Mesenchymal stem cell (in vitro differentiated cells and primary cell): Measurements from ENCODE around the gene RBM12.

Experiments used
- DNase-seq: peaks from one replicate; pipeline ENCODE4 v3.0.0-alpha.2; 2013
- H2AFZ ChIP-seq: one replicate; pipeline ENCODE4 v1.6.1; 2013; ENCODE audit warnings: low read depth, mild to moderate bottlenecking, control low read depth, inconsistent platforms, low read length, moderate library complexity
- H2AK5ac ChIP-seq: 2 replicates; pipeline ENCODE4 v1.6.1; 2013; ENCODE audit warnings: low read length, moderate library complexity, mild to moderate bottlenecking, inconsistent platforms; ENCODE audit not compliant: severe bottlenecking
- H2BK120ac ChIP-seq: one replicate; pipeline ENCODE4 v1.6.1; 2013; ENCODE audit warnings: low read depth, mild to moderate bottlenecking, inconsistent platforms, low read length, moderate library complexity
- H2BK12ac ChIP-seq, 2 experiments: one replicate each; pipeline ENCODE4 v1.6.1; 2013; ENCODE audit warnings: inconsistent platforms in 2 of 2, low read length in 2 of 2, mild to moderate bottlenecking in 2 of 2, moderate library complexity in 2 of 2, control low read depth in 1 of 2
- H2BK15ac ChIP-seq: one replicate; pipeline ENCODE4 v1.6.1; 2013; ENCODE audit warnings: mild to moderate bottlenecking, low read depth, inconsistent platforms; ENCODE audit not compliant: poor library complexity, severe bottlenecking
- H2BK5ac ChIP-seq: 2 replicates; pipeline ENCODE4 v1.6.1; 2013; ENCODE audit warnings: low read depth, mild to moderate bottlenecking, low read length, control low read depth, inconsistent platforms; ENCODE audit not compliant: poor library complexity, severe bottlenecking
- H3K14ac ChIP-seq, 2 experiments: one replicate each; pipeline ENCODE4 v1.6.1; 2013; ENCODE audit warnings: inconsistent platforms in 2 of 2, low read length in 2 of 2, control low read depth in 1 of 2, mild to moderate bottlenecking in 1 of 2, moderate library complexity in 1 of 2
- H3K18ac ChIP-seq, 2 experiments: one replicate each; pipeline ENCODE4 v1.6.1; 2013; ENCODE audit warnings: inconsistent platforms in 2 of 2, low read length in 2 of 2, control low read depth in 1 of 2, low read depth in 1 of 2, mild to moderate bottlenecking in 1 of 2
- H3K23ac ChIP-seq, 2 experiments: one replicate each; pipeline ENCODE4 v1.6.1; 2013; ENCODE audit warnings: inconsistent platforms in 2 of 2, low read length in 2 of 2, mild to moderate bottlenecking in 2 of 2, moderate library complexity in 2 of 2, control low read depth in 1 of 2
- H3K27ac ChIP-seq: 2 replicates; pipeline ENCODE4 v1.5.1; 2013; ENCODE audit warnings: mild to moderate bottlenecking, moderate library complexity, low read length, control low read depth, inconsistent platforms; ENCODE audit not compliant: poor library complexity, severe bottlenecking
- H3K27me3 ChIP-seq, 2 experiments: 2 replicates each; pipeline versions ENCODE4 v1.6.1 to v1.7.0; 2013; ENCODE audit warnings: low read length in 2 of 2, mild to moderate bottlenecking in 2 of 2, moderate library complexity in 2 of 2, control low read depth in 1 of 2, inconsistent platforms in 1 of 2; ENCODE audit not compliant: control insufficient read depth in 1 of 2, insufficient read depth in 1 of 2
- H3K36me3 ChIP-seq, 2 experiments: 2 replicates each; pipeline versions ENCODE4 v1.6.1 to v1.7.0; 2013; ENCODE audit warnings: low read length in 2 of 2, control low read depth in 1 of 2, inconsistent platforms in 1 of 2, low read depth in 1 of 2, mild to moderate bottlenecking in 1 of 2; ENCODE audit not compliant: insufficient read depth in 2 of 2, control insufficient read depth in 1 of 2
- H3K4ac ChIP-seq, 2 experiments: one replicate each; pipeline ENCODE4 v1.6.1; 2013; ENCODE audit warnings: inconsistent platforms in 2 of 2, low read length in 2 of 2, mild to moderate bottlenecking in 2 of 2, moderate library complexity in 2 of 2, control low read depth in 1 of 2, low read depth in 1 of 2
- H3K4me1 ChIP-seq: 2 replicates; pipeline ENCODE4 v1.6.1; 2013; ENCODE audit warnings: low read depth, low read length, control low read depth; ENCODE audit not compliant: control insufficient read depth, insufficient read depth
- H3K4me2 ChIP-seq: 2 replicates; pipeline ENCODE4 v1.6.1; 2013; ENCODE audit warnings: low read length, mild to moderate bottlenecking, inconsistent platforms; ENCODE audit not compliant: poor library complexity, severe bottlenecking
- H3K4me3 ChIP-seq, 2 experiments: 2 replicates each; pipeline versions ENCODE4 v1.5.1 to v1.7.0; 2013; ENCODE audit warnings: low read length in 2 of 2, mild to moderate bottlenecking in 2 of 2, control low read depth in 1 of 2, low read depth in 1 of 2; ENCODE audit not compliant: insufficient read depth in 1 of 2
- H3K79me1 ChIP-seq: replicated peaks from 2 replicates; pipeline ENCODE4 v1.6.1; 2013; ENCODE audit warnings: mild to moderate bottlenecking, control low read depth, low read length, inconsistent platforms; ENCODE audit not compliant: poor library complexity, severe bottlenecking
- H3K9ac ChIP-seq: 2 replicates; pipeline ENCODE4 v1.7.0; 2013; ENCODE audit warnings: mild to moderate bottlenecking, low read length, moderate library complexity
- H3K9me3 ChIP-seq: 2 replicates; pipeline ENCODE4 v1.7.0; 2013; ENCODE audit warnings: mild to moderate bottlenecking, low read length; ENCODE audit not compliant: control insufficient read depth
- H4K8ac ChIP-seq: one replicate; pipeline ENCODE4 v1.6.1; 2013; ENCODE audit warnings: inconsistent platforms, mild to moderate bottlenecking, low read length, moderate library complexity
- H4K91ac ChIP-seq: one replicate; pipeline ENCODE4 v1.6.1; 2013; ENCODE audit warnings: mild to moderate bottlenecking, low read length, inconsistent platforms
- WGBS: methylation state at CpG from one replicate; pipeline ENCODE4 v1.1.7; 2013; ENCODE audit warnings: mixed read lengths; 5-methylcytosine and 5-hydroxymethylcytosine counted together

The RBM12 gene

DNA sequence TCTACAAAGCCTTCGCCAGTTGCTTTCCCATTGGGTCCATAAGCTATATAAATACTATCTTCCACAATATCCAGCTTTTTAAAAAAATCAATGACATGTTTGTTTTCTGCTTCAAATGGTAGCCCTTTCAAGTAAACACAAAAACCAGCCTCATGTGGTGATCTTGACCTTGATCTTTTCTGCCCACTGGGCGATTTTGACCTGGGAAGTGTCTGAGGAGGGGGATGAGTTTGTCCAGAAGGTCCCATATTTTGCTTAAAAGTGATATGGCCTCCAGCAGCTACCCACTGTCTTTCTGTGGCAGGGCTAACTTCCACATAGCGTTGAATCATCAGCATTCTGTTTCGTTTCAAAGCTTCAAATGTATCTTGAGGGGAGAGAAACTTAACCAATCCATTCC, 10.8 kb downstream of the RBM12 start:
- Histone ChIP-seq H2BK120ac (no peak overlapping the region), H3K36me3 (peaks cover 22 to 47% of the 10 kb centered on the region in 2 experiments), H3K4me2 (no peak overlapping the region), H3K14ac (no peak overlapping the region), H4K8ac (no peak overlapping the region), H2BK15ac (no peak overlapping the region), H2AK5ac (no peak overlapping the region), H3K27ac (no peak overlapping the region), H2BK12ac (no peak overlapping the region), H3K18ac (no peak overlapping the region), H4K91ac (no peak overlapping the region), H3K4ac (no peak overlapping the region), H3K9ac (no peak overlapping the region), H3K23ac (no peak overlapping the region), H3K9me3 (no peaks in the 10 kb centered on the region), H3K27me3 (no peaks in the 10 kb centered on the region), H2AFZ (no peak overlapping the region), H3K79me1 (no peaks in the 10 kb centered on the region), H3K4me3 (no peak overlapping the region), H3K4me1 (peaks cover 4% of the 10 kb centered on the region), H2BK5ac (no peak overlapping the region)
- 94% methylated on average over 4 of the region's 4 CpGs for WGBS
- DNase-seq: no peak

GRCh38 chr20:35653430-35653734, 11.3 kb downstream of the RBM12 start:
- no peak overlapping the region for H2BK15ac ChIP-seq
- no peak overlapping the region for H4K8ac ChIP-seq
- no peak overlapping the region for H3K9ac ChIP-seq
- no peaks in the 10 kb centered on the region for H3K9me3 ChIP-seq
- no peak overlapping the region for H2AK5ac ChIP-seq
- H3K27ac ChIP-seq: no peak overlapping the region
- no peak overlapping the region for H2BK5ac ChIP-seq
- no peak overlapping the region for H3K4ac ChIP-seq
- H3K79me1 ChIP-seq: no peaks in the 10 kb centered on the region
- H3K18ac ChIP-seq: no peak overlapping the region
- DNase-seq: no peak
- peaks cover 22 to 47% of the 10 kb centered on the region in 2 experiments for H3K36me3 ChIP-seq
- no peaks in the 10 kb centered on the region for H3K27me3 ChIP-seq
- no peak overlapping the region for H3K23ac ChIP-seq
- H3K4me2 ChIP-seq: no peak overlapping the region
- no peak overlapping the region for H2AFZ ChIP-seq
- H2BK12ac ChIP-seq: no peak overlapping the region
- no peak overlapping the region for H4K91ac ChIP-seq
- no peak overlapping the region for H3K14ac ChIP-seq
- 98% methylated on average over 3 of the region's 3 CpGs for WGBS
- no peak overlapping the region for H2BK120ac ChIP-seq
- peaks cover 2% of the 10 kb centered on the region for H3K4me1 ChIP-seq
- no peak overlapping the region for H3K4me3 ChIP-seq

DNA sequence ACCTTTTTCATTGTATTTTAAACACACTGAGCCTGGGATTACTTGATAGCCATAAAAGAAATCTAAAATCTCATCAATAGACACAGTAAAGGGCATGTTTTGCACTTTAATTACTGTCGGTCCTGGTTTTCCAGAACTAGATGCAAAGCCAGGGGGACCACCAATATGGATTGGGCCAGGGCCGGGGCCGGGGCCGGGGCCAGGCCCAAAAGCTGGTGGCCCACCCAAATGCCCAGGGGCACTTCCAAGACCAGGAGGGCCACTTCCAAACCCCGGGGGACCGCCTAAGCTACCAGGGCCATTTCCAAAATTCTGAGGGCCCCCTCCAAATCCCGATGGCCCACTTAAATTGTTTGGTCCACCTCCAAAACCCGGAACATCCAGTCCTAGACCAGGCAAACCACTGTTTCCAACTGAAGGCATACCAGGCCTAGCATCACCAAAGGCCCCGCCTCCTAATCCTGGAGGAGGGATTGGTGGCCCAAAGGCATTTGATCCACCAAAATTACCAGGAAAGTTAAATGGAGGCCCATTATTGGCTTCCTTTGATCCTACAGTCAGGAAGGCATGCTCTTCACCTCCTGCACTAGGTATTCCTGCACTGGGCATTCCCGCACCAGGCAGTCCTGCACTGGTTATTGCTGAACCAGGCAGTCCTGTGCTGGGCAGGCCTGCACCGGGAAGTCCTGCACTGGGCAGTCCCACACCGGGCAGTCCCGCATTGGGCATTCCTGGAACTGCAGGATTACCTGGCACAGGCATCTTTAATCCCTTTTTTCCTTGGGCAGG, 11.9 kb downstream of the RBM12 start:
- no peak overlapping the region for H4K91ac ChIP-seq
- no peak overlapping the region for H3K23ac ChIP-seq
- H3K36me3 ChIP-seq: peaks cover 22 to 47% of the 10 kb centered on the region in 2 experiments
- no peak overlapping the region for H2BK120ac ChIP-seq
- H3K27ac ChIP-seq: no peak overlapping the region
- H3K14ac ChIP-seq: no peak overlapping the region
- no peaks in the 10 kb centered on the region for H3K27me3 ChIP-seq
- no peak overlapping the region for H3K9ac ChIP-seq
- DNase-seq: no peak
- H3K4me2 ChIP-seq: no peak overlapping the region
- H3K4me1 ChIP-seq: peaks cover 2% of the 10 kb centered on the region
- no peak overlapping the region for H2AFZ ChIP-seq
- no peak overlapping the region for H3K4ac ChIP-seq
- H2BK12ac ChIP-seq: no peak overlapping the region
- no peak overlapping the region for H2BK5ac ChIP-seq
- 97% methylated on average over 13 of the region's 13 CpGs for WGBS
- no peaks in the 10 kb centered on the region for H3K9me3 ChIP-seq
- no peak overlapping the region for H4K8ac ChIP-seq
- H2AK5ac ChIP-seq: no peak overlapping the region
- no peak overlapping the region for H3K4me3 ChIP-seq
- H3K79me1 ChIP-seq: no peaks in the 10 kb centered on the region
- H2BK15ac ChIP-seq: no peak overlapping the region
- no peak overlapping the region for H3K18ac ChIP-seq

GRCh38 chr20:35651958-35652357, 12.7 kb downstream of the RBM12 start:
- Histone ChIP-seq H3K4me3 (no peak overlapping the region), H2BK12ac (no peak overlapping the region), H3K23ac (no peak overlapping the region), H3K9ac (no peak overlapping the region), H2BK15ac (no peak overlapping the region), H3K36me3 (peaks cover 28 to 46% of the 10 kb centered on the region in 2 experiments), H2AFZ (no peak overlapping the region), H3K4me2 (no peak overlapping the region), H3K4me1 (peaks cover 2% of the 10 kb centered on the region), H3K9me3 (no peaks in the 10 kb centered on the region), H3K4ac (no peak overlapping the region), H4K8ac (no peak overlapping the region), H3K79me1 (peaks cover 4% of the 10 kb centered on the region), H3K14ac (no peak overlapping the region), H3K27me3 (no peaks in the 10 kb centered on the region), H4K91ac (no peak overlapping the region), H2BK120ac (no peak overlapping the region), H2BK5ac (no peak overlapping the region), H3K18ac (no peak overlapping the region), H3K27ac (no peak overlapping the region), H2AK5ac (no peak overlapping the region)
- no peak for DNase-seq
